GM12892 (cell line): ENCODE data around the gene FBLN2.

Experiments used
- POLR2A ChIP-seq: IDR thresholded peaks from 2 replicates; pipeline ENCODE4 v1.6.1; 2011; ENCODE audit warnings: low read depth, low read length, control low read depth
- POLR2AphosphoS5 ChIP-seq: IDR thresholded peaks from 2 replicates; pipeline ENCODE4 v1.6.1; 2011; ENCODE audit warnings: low read depth, low read length, control low read depth

DNA sequence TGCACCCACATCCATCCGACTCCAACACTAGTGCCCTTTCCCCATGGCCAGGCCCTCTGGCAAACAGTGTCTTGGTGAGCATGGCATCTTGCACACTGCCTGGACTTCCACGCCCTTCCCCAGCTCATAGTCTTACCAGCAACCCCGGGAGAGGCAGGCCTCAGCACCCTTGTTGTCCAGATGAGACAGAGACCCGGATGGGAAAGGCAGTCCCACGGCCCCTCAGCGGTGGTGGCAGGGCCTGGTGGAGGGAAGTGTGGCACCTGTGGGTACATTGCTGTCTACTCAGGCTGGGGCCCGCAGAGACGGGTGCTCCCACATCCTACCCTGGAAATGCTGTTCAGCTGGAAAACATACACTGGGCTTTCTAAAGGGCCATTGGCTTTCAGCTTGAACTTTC is 40.4 kb upstream of the FBLN2 start:
- TF ChIP-seq POLR2A (no peak), POLR2AphosphoS5 (no peak)
